K562 (cell line): ENCODE results near the gene RCC1. TPM values are rescaled to one million over a fixed set of nuclear protein-coding genes. Genes with fewer than 3 reads are reported as not detected.
"Not testable (repeated sequence)": the region's sequence is repeated elsewhere in the genome, so short reads cannot be mapped to it uniquely, and the experiment has no call there.

Source experiments
- ATAC-seq: fragments of 200-7000 bp; cut with Tn5 transposase; 3 replicates; pipeline ENCODE4 v1.9.1; 2020; ENCODE audit warnings: moderate library complexity
- BruUV-seq: library from RNA; stranded (reverse); fragments of 400-500 nt; replicated peaks from 2 replicates; lab custom pipeline; 2021; lab: Mats Ljungman, UMichigan
- CTCF ChIA-PET: fragments of 300-600 bp; formaldehyde crosslinking; extraction: SDS; loops from one replicate; lab custom pipeline; 2021; ENCODE audit warnings: low intra/inter-chr PET ratio; lab: Yijun Ruan, JAX
- POLR2A ChIA-PET: fragments of 300-600, 350-650 bp; sonication (Branson Sonifier 250); formaldehyde crosslinking; extraction: SDS; loops from one replicate; lab custom pipeline; 2021; ENCODE audit warnings: antibody characterized with exemption, inconsistent platforms; lab: Yijun Ruan, JAX
- DNase-seq, 4 experiments: peaks; one replicate each; pipeline versions ENCODE4 v3.0.0 to v3.0.0-alpha.2; 2011 to 2018; ENCODE audit warnings: low spot score in 3 of 4, mixed read lengths in 3 of 4; ENCODE audit errors: extremely low read depth in 1 of 4
- FAIRE-seq: peaks from 2 replicates; lab custom pipeline; 2011; peaks lifted over from hg19 to GRCh38; lab: Jason Lieb, UNC
- H2AFZ ChIP-seq: 2 replicates; pipeline ENCODE4 v1.6.0; 2011; ENCODE audit warnings: low read depth, low read length, control low read depth, inconsistent platforms
- H3K27ac ChIP-seq: fragments of 200-600 bp; 3 replicates; pipeline ENCODE4 v1.8.0; 2011; ENCODE audit warnings: low read depth, mild to moderate bottlenecking, control low read depth, inconsistent platforms, low read length, moderate library complexity, mixed read lengths; ENCODE audit errors: extremely low read depth
- H3K27me3 ChIP-seq, 2 experiments: fragments of 300-600 bp in 1 of 2; 2 replicates in 1 of 2; 3 replicates in 1 of 2; pipeline versions ENCODE4 v1.6.0 to v1.8.0; 2011; ENCODE audit warnings: inconsistent platforms in 2 of 2, low read length in 2 of 2, mild to moderate bottlenecking in 1 of 2, mixed read lengths in 1 of 2, moderate library complexity in 1 of 2; ENCODE audit not compliant: control insufficient read depth in 2 of 2, insufficient read depth in 2 of 2
- H3K36me3 ChIP-seq: fragments of 300-600 bp; 3 replicates; pipeline ENCODE4 v1.8.0; 2011; ENCODE audit warnings: mild to moderate bottlenecking, low read length, inconsistent platforms; ENCODE audit not compliant: control insufficient read depth, insufficient read depth
- H3K4me1 ChIP-seq, 2 experiments: fragments of 200-600 bp in 1 of 2; replicated peaks in 1 of 2; 2 replicates in 1 of 2; 3 replicates in 1 of 2; pipeline versions ENCODE4 v1.5.1 to v1.8.0; 2011; ENCODE audit warnings: inconsistent platforms in 2 of 2, low read length in 2 of 2, mild to moderate bottlenecking in 1 of 2, mixed read lengths in 1 of 2, moderate library complexity in 1 of 2; ENCODE audit not compliant: control insufficient read depth in 2 of 2, insufficient read depth in 2 of 2
- H3K4me2 ChIP-seq: 2 replicates; pipeline ENCODE4 v1.6.1; 2011; ENCODE audit warnings: low read length, control low read depth, inconsistent platforms, mixed read lengths; ENCODE audit not compliant: insufficient read depth
- H3K4me3 ChIP-seq: fragments of 200-600 bp; sonication (generic), shearing (Covaris generic); 2 replicates; pipeline ENCODE4 v1.5.1; 2016; ENCODE audit warnings: control low read depth, inconsistent platforms
- H3K79me2 ChIP-seq: fragments of 200-600 bp; 3 replicates; pipeline ENCODE4 v1.8.0; 2011; ENCODE audit warnings: low read length, inconsistent platforms; ENCODE audit not compliant: control insufficient read depth, insufficient read depth
- H3K9ac ChIP-seq, 2 experiments: 2 replicates each; pipeline versions ENCODE4 v1.6.0 to v1.6.1; 2011; ENCODE audit warnings: low read depth in 2 of 2, low read length in 2 of 2, control low read depth in 1 of 2, inconsistent platforms in 1 of 2, mild to moderate bottlenecking in 1 of 2, mixed read lengths in 1 of 2; ENCODE audit not compliant: insufficient read depth in 1 of 2
- H3K9me1 ChIP-seq: one replicate; pipeline ENCODE4 v1.6.0; 2011; ENCODE audit warnings: inconsistent platforms, mild to moderate bottlenecking, low read length, moderate library complexity; ENCODE audit not compliant: control insufficient read depth, insufficient read depth
- H3K9me3 ChIP-seq: replicated peaks from 2 replicates; pipeline ENCODE4 v1.5.1; 2011; ENCODE audit warnings: low read depth, low read length, inconsistent platforms; ENCODE audit not compliant: control insufficient read depth, insufficient read depth
- H4K20me1 ChIP-seq: replicated peaks from 2 replicates; pipeline ENCODE4 v1.6.1; 2011; ENCODE audit warnings: low read length, inconsistent platforms, mixed read lengths; ENCODE audit not compliant: control insufficient read depth, insufficient read depth
- ARNT ChIP-seq, 2 experiments: fragments of 450-650 bp; IDR thresholded peaks; 2 replicates each; pipeline ENCODE4 v1.6.1; 2016; ENCODE audit warnings: mild to moderate bottlenecking in 1 of 2
- ETV5 ChIP-seq: sonication (generic); formaldehyde crosslinking; IDR thresholded peaks from 2 replicates; pipeline ENCODE4 v1.4.0; 2020; ENCODE audit warnings: low read depth, mild to moderate bottlenecking, missing genetic modification reagents
- GATAD2A ChIP-seq: fragments of 450-650 bp; IDR thresholded peaks from 2 replicates; pipeline ENCODE4 v1.6.1; 2017
- HDAC2 ChIP-seq: fragments of 450-650 bp; IDR thresholded peaks from 2 replicates; pipeline ENCODE4 v1.6.1; 2016; ENCODE audit warnings: mild to moderate bottlenecking
- RBFOX2 ChIP-seq: fragments of 200-400 bp; formaldehyde crosslinking; IDR thresholded peaks from 2 replicates; pipeline ENCODE4 v1.6.1; 2017; ENCODE audit warnings: low read depth, mild to moderate bottlenecking, low read length, moderate library complexity
- TEAD4 ChIP-seq, 2 experiments: sonication (generic) in 1 of 2; formaldehyde crosslinking in 1 of 2; IDR thresholded peaks; 2 replicates each; pipeline versions ENCODE4 v1.6.1 to v1.8.0; 2012 to 2022; ENCODE audit warnings: borderline replicate concordance in 1 of 2, inconsistent platforms in 1 of 2, low read length in 1 of 2, mild to moderate bottlenecking in 1 of 2, missing genetic modification reagents in 1 of 2
- TRIM24 ChIP-seq, 2 experiments: fragments of 450-650 bp; IDR thresholded peaks; 2 replicates each; pipeline ENCODE4 v1.6.1; 2016
- ZEB2 ChIP-seq: fragments of 450-650 bp; IDR thresholded peaks from 2 replicates; pipeline ENCODE4 v1.6.1; 2016
- WGBS: fragments of 100-300 bp; shearing (Covaris generic); methylation state at CpG from one replicate; pipeline ENCODE4 v1.1.6; 2016; ENCODE audit warnings: low coverage, mixed read lengths; ENCODE audit not compliant: insufficient coverage; ENCODE audit errors: missing lambda C conversion rate; 5-methylcytosine and 5-hydroxymethylcytosine counted together
- in situ Hi-C: fragments of 300-500 bp; cut with MboI; formaldehyde crosslinking; loops from 4 replicates; pipeline ENCODE4 v1.15.0; 2018; ENCODE audit warnings: inconsistent platforms, mixed read lengths
- intact Hi-C: fragments of 100-400 bp; cut with micrococcal nuclease; formaldehyde crosslinking; loops from 2 replicates; pipeline ENCODE4 v1.14.2; 2022
- polyA plus RNA-seq, 8 experiments: library from polyadenylated mRNA; depleted of rRNA in 4 of 8; stranded (reverse) in 5 of 8; unstranded in 3 of 8; fragments of >200 nt; fragmentation: Nextera tagmentation in 2 of 8; fragmentation: Illumina TruSeq in 1 of 8; extraction: Ambion mirVana in 2 of 8; extraction: Trizol in 1 of 8; gene quantifications; 2 replicates each; pipeline versions ENCODE4 v1.2.1 to v1.2.3, GENCODE V29; 2011 to 2014; ENCODE audit warnings: inconsistent platforms in 1 of 8, missing spikeins in 1 of 8
- total RNA-seq, 7 experiments: library from RNA; depleted of rRNA in 6 of 7; stranded (reverse); fragments of >200 nt in 6 of 7; fragmentation: Illumina TruSeq in 2 of 7; extraction: Trizol in 2 of 7; gene quantifications; 2 replicates each; pipeline versions ENCODE4 v1.2.1 to v1.2.3, GENCODE V29; 2011 to 2021; ENCODE audit warnings: low replicate concordance in 1 of 7
- TF ChIP-seq, protein P1 (sequence below): fragments of 450-650 bp; IDR thresholded peaks from 2 replicates; pipeline ENCODE4 v1.6.1; 2016; ENCODE audit warnings: antibody characterized with exemption
- TF ChIP-seq, protein P2 (sequence below): sonication (generic); formaldehyde crosslinking; IDR thresholded peaks from 2 replicates; pipeline ENCODE4 v1.8.0; 2022; ENCODE audit warnings: missing genetic modification reagents, mild to moderate bottlenecking, moderate library complexity, borderline replicate concordance

Gene RCC1
- total and polyA plus RNA-seq, 9 of the 15 experiments (the other 6 are each of a cell fraction or from before 2014, with no cell fraction given): 16.4 to 202 (median 107) TPM

DNA sequence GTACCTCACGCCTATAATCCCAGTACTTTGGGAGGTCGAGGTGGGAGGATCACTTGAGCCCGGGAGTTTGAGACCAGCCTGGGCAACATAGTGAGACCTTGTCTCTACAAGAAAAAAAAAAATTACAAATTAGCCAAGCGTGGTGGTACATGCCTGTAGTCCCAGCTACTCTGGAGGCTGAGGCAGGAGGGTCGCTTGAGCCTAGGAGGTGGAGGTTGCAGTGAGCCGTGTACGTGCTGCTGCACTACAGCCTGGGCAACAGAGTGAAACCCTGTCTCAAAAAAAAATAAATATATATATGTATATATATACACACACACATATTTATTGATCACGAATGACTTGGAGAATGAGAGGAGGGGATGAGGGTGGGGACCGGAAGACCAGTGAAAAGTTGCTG lies 16.7 kb downstream of the RCC1 start:
- WGBS: 79% methylated on average over 9 of the region's 9 CpGs
- H3K27me3 ChIP-seq, FAIRE-seq, H2AFZ ChIP-seq, H3K4me2 ChIP-seq, H3K9me1 ChIP-seq, H3K9me3 ChIP-seq, CTCF ChIA-PET, H3K9ac ChIP-seq, in situ Hi-C loops: not testable (repeated sequence)
- Histone ChIP-seq H3K4me1 (peaks cover 56 to 57% of the 10 kb centered on the region in 2 experiments), H3K79me2 (peaks cover 93% of the 10 kb centered on the region)
- POLR2A ChIA-PET: interaction anchor here (0.6 to 9.8 kb wide), 9 partner anchors 8 to 465 kb away, joined by 3 to 123 read pairs (median 4); partner anchors contain the start of genes RCC1 and RNU11
- TF ChIP-seq RBFOX2: 0 out of 2 replicates have a peak, but pooled peaks have one; percentile 22
- TF ChIP-seq, all 486 proteins: peak for 1; not testable (repeated sequence) for 485
- H3K27ac ChIP-seq, ATAC-seq, DNase-seq, intact Hi-C loops, BruUV-seq, H3K4me3 ChIP-seq: not testable (repeated sequence)
- Histone ChIP-seq H4K20me1 (peaks cover 52% of the 10 kb centered on the region), H3K36me3 (peaks cover 65% of the 10 kb centered on the region)

GRCh38 chr1:28525002-28525642 lies 19.3 kb downstream of the RCC1 start:
- peak; percentile 70 for FAIRE-seq
- Histone ChIP-seq H3K4me1 (peaks cover 34 to 40% of the 10 kb centered on the region in 2 experiments), H4K20me1 (peaks cover 50% of the 10 kb centered on the region), H3K4me2 (peak overlapping the region; percentile 19; the same call in 1 of the 2 replicates), H3K27ac (peak overlapping the region; percentile 55; the same call in 2 of the 3 replicates), H3K79me2 (peaks cover 92% of the 10 kb centered on the region), H3K36me3 (peaks cover 72% of the 10 kb centered on the region)
- H3K4me3 ChIP-seq; in situ Hi-C loops; H3K9me1 ChIP-seq; H3K9me3 ChIP-seq; CTCF ChIA-PET; H3K9ac ChIP-seq; BruUV-seq; H3K27me3 ChIP-seq; H2AFZ ChIP-seq; intact Hi-C loops; TF ChIP-seq TEAD4 (CRISPR knock-in tag; IDR thresholded peaks at IDR 0.05; ENCODE audit: borderline replicate concordance): not testable (repeated sequence)
- DNase-seq: peak in 1 of 4 experiments; percentile 68
- peak; percentile 56 for ATAC-seq
- 4% methylated on average over 10 of the region's 10 CpGs for WGBS
- POLR2A ChIA-PET: interaction anchor here (0.6 to 6.7 kb wide), 14 partner anchors 8 to 559 kb away, joined by 3 to 73 read pairs (median 6); partner anchors contain the start of genes RCC1 and RNU11
- TF ChIP-seq, protein P1, sequence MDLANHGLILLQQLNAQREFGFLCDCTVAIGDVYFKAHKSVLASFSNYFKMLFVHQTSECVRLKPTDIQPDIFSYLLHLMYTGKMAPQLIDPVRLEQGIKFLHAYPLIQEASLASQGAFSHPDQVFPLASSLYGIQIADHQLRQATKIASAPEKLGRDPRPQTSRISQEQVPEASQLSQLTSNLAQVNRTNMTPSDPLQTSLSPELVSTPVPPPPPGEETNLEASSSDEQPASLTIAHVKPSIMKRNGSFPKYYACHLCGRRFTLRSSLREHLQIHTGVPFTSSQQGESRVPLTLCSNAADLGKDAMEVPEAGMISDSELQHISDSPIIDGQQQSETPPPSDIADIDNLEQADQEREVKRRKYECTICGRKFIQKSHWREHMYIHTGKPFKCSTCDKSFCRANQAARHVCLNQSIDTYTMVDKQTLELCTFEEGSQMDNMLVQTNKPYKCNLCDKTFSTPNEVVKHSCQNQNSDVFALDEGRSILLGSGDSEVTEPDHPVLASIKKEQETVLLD: peak; percentile 56; the same call in 1 of the 2 replicates
- TF ChIP-seq, protein P2, sequence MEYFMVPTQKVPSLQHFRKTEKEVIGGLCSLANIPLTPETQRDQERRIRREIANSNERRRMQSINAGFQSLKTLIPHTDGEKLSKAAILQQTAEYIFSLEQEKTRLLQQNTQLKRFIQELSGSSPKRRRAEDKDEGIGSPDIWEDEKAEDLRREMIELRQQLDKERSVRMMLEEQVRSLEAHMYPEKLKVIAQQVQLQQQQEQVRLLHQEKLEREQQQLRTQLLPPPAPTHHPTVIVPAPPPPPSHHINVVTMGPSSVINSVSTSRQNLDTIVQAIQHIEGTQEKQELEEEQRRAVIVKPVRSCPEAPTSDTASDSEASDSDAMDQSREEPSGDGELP (CRISPR knock-in tag): 0 out of 2 replicates have a peak, but pooled peaks have one; percentile 31
- 0 out of 4 replicates have a peak, but pooled peaks of 1 of the 2 experiments have one; percentile 58 for TF ChIP-seq ARNT (IDR thresholded peaks at IDR 0.05)
- peak; percentile 81 to 86 for TF ChIP-seq TRIM24 (IDR thresholded peaks at IDR 0.05)
- peak; percentile 58; the same call in 1 of the 2 replicates for TF ChIP-seq GATAD2A
- TF ChIP-seq TEAD4 (IDR thresholded peaks at IDR 0.05; ENCODE audit: low read length): peak; percentile 93
- peak; percentile 59; the same call in 1 of the 2 replicates for TF ChIP-seq ETV5 (CRISPR knock-in tag)
- TF ChIP-seq HDAC2: peak; percentile 98
- TF ChIP-seq ZEB2: 0 out of 2 replicates have a peak, but pooled peaks have one; percentile 60
